HG03575 (cell line): ENCODE data around the gene MAOB.

Source experiments
- ATAC-seq: cut with Tn5 transposase; IDR thresholded peaks from one replicate; pipeline ENCODE4 v1.9.1; 2021; ENCODE audit not compliant: unreplicated experiment, insufficient number of reproducible peaks, low FRiP score; ENCODE audit errors: extremely low read depth

Gene MAOB

GRCh38 chrX:43808231-43808630 lies 74.0 kb downstream of the MAOB start:
- ATAC-seq = no peak

- ATAC-seq = no peak
These were observed 76.7 kb downstream of the MAOB start for GRCh38 chrX:43805579-43805978.

- no peak for ATAC-seq
These were observed 78.2 kb downstream of the MAOB start for GRCh38 chrX:43804021-43804420.

- ATAC-seq = no peak
These were observed 96.2 kb downstream of the MAOB start for GRCh38 chrX:43785930-43786591.

- ATAC-seq = no peak
These were observed 124.2 kb downstream of the MAOB start for GRCh38 chrX:43758044-43758443.

GRCh38 chrX:43756076-43756475 lies 126.2 kb downstream of the MAOB start:
- no peak for ATAC-seq

- no peak for ATAC-seq
These were observed 128.6 kb downstream of the MAOB start for GRCh38 chrX:43753637-43754036.

- ATAC-seq = no peak
These were observed 132.0 kb downstream of the MAOB start for GRCh38 chrX:43750248-43750676.

GRCh38 chrX:43747476-43747875 lies 134.8 kb downstream of the MAOB start:
- ATAC-seq = no peak

GRCh38 chrX:43745938-43746721 lies 136.1 kb downstream of the MAOB start:
- ATAC-seq = no peak

- no peak for ATAC-seq
These were observed 138.0 kb downstream of the MAOB start for GRCh38 chrX:43744284-43744683.

GRCh38 chrX:43743100-43743822 lies 139.0 kb downstream of the MAOB start:
- no peak for ATAC-seq

GRCh38 chrX:43741843-43742573 lies 140.2 kb downstream of the MAOB start:
- no peak for ATAC-seq

GRCh38 chrX:43735957-43736356 lies 146.3 kb downstream of the MAOB start:
- ATAC-seq = no peak

GRCh38 chrX:43735534-43735933 lies 146.7 kb downstream of the MAOB start:
- ATAC-seq = no peak

- no peak for ATAC-seq
These were observed 147.8 kb downstream of the MAOB start for GRCh38 chrX:43734444-43734843.

GRCh38 chrX:43733699-43734098 lies 148.6 kb downstream of the MAOB start:
- no peak for ATAC-seq

GRCh38 chrX:43731086-43731485 lies 151.2 kb downstream of the MAOB start:
- no peak for ATAC-seq

GRCh38 chrX:43728966-43729365 lies 153.3 kb downstream of the MAOB start:
- ATAC-seq = no peak
